Measurements from ENCODE around the gene EXOC3.

Gene EXOC3

DNA sequence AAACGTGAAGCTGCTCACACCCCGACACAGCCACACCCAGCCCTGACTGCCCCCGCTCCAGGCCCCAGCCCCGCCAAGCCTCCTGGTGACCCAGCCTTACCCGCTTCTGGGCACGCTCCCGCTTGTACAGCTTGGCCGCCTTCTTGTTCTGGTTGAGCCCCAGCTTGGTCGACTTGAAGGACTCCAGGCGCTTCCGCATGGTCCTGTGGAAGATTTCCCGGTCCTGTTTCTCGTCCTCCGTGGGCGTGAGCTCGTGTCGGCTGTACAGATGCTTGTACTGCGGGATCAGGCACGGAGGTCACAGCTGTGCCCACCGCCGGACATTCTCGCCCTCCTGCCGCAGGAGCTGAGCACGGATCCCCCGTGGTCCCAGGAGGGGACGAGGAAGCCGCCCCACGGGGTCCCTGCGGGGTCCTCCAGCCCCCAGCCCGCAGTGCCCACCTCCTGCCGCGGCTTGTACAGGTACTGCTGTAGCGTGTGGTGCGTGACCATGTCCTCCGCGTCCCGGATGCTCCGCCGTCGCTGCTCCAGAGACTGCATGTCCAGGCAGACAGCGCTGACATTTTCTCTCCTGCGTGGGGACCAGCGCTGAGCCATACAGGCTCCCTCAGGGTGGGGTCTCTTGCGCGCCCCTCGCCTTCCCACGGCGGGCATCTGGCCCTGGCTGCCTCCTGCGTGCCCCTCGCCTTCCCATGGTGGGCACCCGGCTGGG is 33.3 kb downstream of the EXOC3 start:
- no peak for TF ChIP-seq POLR2AphosphoS5 (IDR thresholded peaks at IDR 0.05; ENCODE audit: low read depth, low read length)
- no peak for TF ChIP-seq SIN3A (IDR thresholded peaks at IDR 0.05; ENCODE audit: borderline replicate concordance, insufficient read depth, low read length)
- TF ChIP-seq, protein P1, sequence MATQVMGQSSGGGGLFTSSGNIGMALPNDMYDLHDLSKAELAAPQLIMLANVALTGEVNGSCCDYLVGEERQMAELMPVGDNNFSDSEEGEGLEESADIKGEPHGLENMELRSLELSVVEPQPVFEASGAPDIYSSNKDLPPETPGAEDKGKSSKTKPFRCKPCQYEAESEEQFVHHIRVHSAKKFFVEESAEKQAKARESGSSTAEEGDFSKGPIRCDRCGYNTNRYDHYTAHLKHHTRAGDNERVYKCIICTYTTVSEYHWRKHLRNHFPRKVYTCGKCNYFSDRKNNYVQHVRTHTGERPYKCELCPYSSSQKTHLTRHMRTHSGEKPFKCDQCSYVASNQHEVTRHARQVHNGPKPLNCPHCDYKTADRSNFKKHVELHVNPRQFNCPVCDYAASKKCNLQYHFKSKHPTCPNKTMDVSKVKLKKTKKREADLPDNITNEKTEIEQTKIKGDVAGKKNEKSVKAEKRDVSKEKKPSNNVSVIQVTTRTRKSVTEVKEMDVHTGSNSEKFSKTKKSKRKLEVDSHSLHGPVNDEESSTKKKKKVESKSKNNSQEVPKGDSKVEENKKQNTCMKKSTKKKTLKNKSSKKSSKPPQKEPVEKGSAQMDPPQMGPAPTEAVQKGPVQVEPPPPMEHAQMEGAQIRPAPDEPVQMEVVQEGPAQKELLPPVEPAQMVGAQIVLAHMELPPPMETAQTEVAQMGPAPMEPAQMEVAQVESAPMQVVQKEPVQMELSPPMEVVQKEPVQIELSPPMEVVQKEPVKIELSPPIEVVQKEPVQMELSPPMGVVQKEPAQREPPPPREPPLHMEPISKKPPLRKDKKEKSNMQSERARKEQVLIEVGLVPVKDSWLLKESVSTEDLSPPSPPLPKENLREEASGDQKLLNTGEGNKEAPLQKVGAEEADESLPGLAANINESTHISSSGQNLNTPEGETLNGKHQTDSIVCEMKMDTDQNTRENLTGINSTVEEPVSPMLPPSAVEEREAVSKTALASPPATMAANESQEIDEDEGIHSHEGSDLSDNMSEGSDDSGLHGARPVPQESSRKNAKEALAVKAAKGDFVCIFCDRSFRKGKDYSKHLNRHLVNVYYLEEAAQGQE (IDR thresholded peaks at IDR 0.05; ENCODE audit: insufficient read depth in 1 of 2, low read depth in 2 of 2, low read length in 2 of 2): no peak
- no peak for TF ChIP-seq FOXP2 (optimal IDR thresholded peaks at IDR 0.05; ENCODE audit: borderline replicate concordance, extremely low read depth, extremely low read length, insufficient read depth)
- TF ChIP-seq TAF1 (IDR thresholded peaks at IDR 0.05; ENCODE audit: borderline replicate concordance, insufficient read depth, low read length): no peak

DNA sequence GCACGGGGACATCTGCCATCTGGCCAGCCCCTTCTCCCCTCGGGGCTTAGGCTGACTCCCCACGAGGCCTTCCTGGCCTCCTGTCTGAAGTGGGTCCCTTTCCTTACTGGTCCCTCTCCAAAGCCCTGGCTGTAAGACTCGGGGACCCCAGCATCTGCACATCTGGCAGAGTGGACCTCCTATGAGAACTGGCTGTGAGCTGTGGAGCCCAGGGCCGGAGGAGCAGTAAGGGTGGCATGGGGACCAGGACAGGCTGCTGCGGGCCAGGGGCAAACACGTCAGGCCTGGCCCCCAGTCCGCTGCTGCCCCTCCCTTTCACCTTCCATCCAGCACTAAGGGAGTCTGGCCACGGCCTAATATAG is 33.8 kb downstream of the EXOC3 start:
- no peak for TF ChIP-seq POLR2AphosphoS5 (IDR thresholded peaks at IDR 0.05; ENCODE audit: low read depth, low read length)

DNA sequence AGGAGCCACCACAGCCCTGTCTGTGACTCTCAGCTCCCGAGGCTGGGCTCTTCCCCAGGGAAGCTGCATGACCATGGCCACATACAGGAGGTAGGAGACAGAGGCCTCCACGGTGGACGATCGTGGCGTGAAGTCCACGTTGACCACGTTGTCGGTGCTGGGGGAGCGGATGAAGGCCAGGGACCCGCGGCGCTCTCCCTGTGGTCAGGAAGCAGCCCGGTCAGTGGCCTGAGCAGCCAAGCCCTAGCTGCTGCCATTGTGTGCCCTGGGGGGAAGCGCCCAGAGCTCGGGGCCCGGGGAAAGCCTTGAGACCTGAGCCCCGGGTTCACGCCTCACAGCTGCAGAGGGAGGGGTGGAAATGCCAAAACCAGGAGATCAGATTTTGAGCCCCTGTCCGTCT is 34.3 kb downstream of the EXOC3 start:
- TF ChIP-seq POLR2AphosphoS5 (IDR thresholded peaks at IDR 0.05; ENCODE audit: low read depth, low read length): no peak
- TF ChIP-seq, protein P1 (IDR thresholded peaks at IDR 0.05; ENCODE audit: insufficient read depth in 1 of 2, low read depth in 2 of 2, low read length in 2 of 2): no peak
- no peak for TF ChIP-seq TAF1 (IDR thresholded peaks at IDR 0.05; ENCODE audit: borderline replicate concordance, insufficient read depth, low read length)
- no peak for TF ChIP-seq FOXP2 (optimal IDR thresholded peaks at IDR 0.05; ENCODE audit: borderline replicate concordance, extremely low read depth, extremely low read length, insufficient read depth)
- no peak for TF ChIP-seq SIN3A (IDR thresholded peaks at IDR 0.05; ENCODE audit: borderline replicate concordance, insufficient read depth, low read length)

DNA sequence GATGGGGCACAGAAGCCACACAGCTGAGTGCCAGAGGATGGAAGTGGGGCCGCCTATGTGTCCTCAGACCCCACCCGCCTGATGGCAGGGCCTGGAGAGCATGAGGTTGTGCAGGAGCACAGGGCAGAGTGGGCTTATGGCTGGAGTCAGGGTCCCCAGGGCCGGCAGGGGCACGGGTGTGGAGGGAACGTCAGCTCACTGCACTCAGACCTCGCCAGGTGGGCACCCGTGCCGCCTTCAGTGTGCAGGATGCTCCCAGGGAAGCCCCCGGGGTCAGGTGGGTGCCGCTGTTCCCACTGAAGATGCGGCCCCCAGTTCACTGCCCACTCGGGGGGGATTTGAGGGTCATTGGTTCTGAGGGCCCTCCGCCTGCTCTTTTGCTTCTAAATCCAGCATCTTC is 34.9 kb downstream of the EXOC3 start:
- no peak for TF ChIP-seq POLR2AphosphoS5 (IDR thresholded peaks at IDR 0.05; ENCODE audit: low read depth, low read length)
- no peak for TF ChIP-seq SIN3A (IDR thresholded peaks at IDR 0.05; ENCODE audit: borderline replicate concordance, insufficient read depth, low read length)
- TF ChIP-seq TAF1 (IDR thresholded peaks at IDR 0.05; ENCODE audit: borderline replicate concordance, insufficient read depth, low read length): no peak
- TF ChIP-seq FOXP2 (optimal IDR thresholded peaks at IDR 0.05; ENCODE audit: borderline replicate concordance, extremely low read depth, extremely low read length, insufficient read depth): no peak
- TF ChIP-seq, protein P1 (IDR thresholded peaks at IDR 0.05; ENCODE audit: insufficient read depth in 1 of 2, low read depth in 2 of 2, low read length in 2 of 2): no peak

DNA sequence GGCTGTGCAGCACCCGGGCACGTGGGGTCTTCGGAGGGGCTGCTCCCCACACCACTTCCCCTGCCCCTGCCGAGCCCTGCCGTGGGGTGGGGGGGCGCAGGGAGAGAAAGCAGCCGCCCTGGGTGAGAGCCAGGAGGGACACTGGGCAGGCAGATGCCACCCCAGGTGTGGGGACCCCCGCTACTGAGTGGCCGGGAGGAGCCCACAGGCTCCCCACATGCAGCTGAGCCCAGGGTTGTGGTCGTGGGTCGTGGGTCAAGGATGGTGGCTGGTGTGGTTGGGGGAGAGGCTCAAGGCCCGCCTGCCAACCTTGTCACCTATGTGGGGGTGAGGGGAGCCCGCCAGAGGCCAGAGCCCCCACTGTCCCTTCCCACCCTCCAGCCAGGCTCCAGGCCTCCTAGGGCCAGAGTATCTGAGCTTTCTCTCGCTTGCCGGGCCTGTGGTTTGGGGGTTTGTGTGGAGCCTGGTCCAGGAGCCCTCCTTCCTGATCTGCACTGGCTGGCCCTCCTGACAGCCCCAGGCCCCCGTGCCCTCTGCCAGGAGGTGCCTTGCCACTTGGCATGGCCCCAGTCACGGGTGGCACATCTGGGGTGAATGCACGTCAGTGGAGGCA is 35.5 kb downstream of the EXOC3 start:
- TF ChIP-seq FOXP2 (optimal IDR thresholded peaks at IDR 0.05; ENCODE audit: borderline replicate concordance, extremely low read depth, extremely low read length, insufficient read depth): no peak
- TF ChIP-seq SIN3A (IDR thresholded peaks at IDR 0.05; ENCODE audit: borderline replicate concordance, insufficient read depth, low read length): no peak
- 0 out of 2 replicates have a peak, but pooled peaks have one; percentile 2 for TF ChIP-seq POLR2AphosphoS5 (IDR thresholded peaks at IDR 0.05; ENCODE audit: low read depth, low read length)
- no peak for TF ChIP-seq TAF1 (IDR thresholded peaks at IDR 0.05; ENCODE audit: borderline replicate concordance, insufficient read depth, low read length)

DNA sequence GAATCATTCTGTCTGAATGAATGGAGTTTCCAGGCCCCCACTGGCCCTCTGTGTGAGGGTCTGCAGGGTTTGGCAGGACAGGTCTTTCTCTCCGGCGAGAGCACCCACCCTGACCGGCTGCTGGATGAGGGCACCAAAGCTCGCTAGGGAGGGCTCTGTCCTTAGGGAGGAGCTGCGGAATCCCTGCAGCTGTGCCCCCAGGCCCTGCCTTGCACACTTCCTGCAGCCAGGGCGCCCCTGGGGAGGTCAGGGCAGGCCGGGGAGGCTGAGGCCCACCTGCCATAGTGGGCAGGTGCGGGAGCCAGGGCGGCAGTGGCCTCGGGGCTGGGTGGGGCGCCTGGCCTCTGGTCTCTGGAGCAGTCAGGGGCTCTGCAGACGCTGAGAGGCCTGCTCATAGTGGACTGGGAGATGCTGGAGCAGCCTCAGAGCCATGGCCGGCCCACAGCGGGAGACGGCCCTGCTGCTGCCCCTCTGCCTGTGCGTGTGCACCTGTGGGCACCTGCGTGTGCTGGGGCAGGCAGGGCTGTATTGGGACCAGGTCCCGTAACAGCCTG is 36.1 kb downstream of the EXOC3 start:
- TF ChIP-seq TAF1 (IDR thresholded peaks at IDR 0.05; ENCODE audit: borderline replicate concordance, insufficient read depth, low read length) (no peak), POLR2AphosphoS5 (IDR thresholded peaks at IDR 0.05; ENCODE audit: low read depth, low read length) (no peak), FOXP2 (optimal IDR thresholded peaks at IDR 0.05; ENCODE audit: borderline replicate concordance, extremely low read depth, extremely low read length, insufficient read depth) (no peak), SIN3A (IDR thresholded peaks at IDR 0.05; ENCODE audit: borderline replicate concordance, insufficient read depth, low read length) (no peak)
- TF ChIP-seq, protein P1 (IDR thresholded peaks at IDR 0.05; ENCODE audit: insufficient read depth in 1 of 2, low read depth in 2 of 2, low read length in 2 of 2): no peak

Data from PFSK-1 (cell line).